HepG2 (cell line): Measurements from ENCODE around the gene WDR59. TPM values are rescaled to one million over a fixed set of nuclear protein-coding genes. Genes with fewer than 3 reads are reported as not detected.
A peak's percentile ranks its signal among the peaks of the same experiment; 100 is the strongest.

Experiments
- BCL3 ChIP-seq: sonication (generic); formaldehyde crosslinking; IDR thresholded peaks from 2 replicates; pipeline ENCODE4 v1.5.1; 2020; ENCODE audit warnings: mild to moderate bottlenecking, missing genetic modification reagents, moderate library complexity
- CBX1 ChIP-seq: IDR thresholded peaks from one replicate; pipeline ENCODE4 v1.6.1; 2016; ENCODE audit warnings: antibody characterized with exemption, low read depth
- HNRNPLL ChIP-seq: fragments of 200-400 bp; formaldehyde crosslinking; IDR thresholded peaks from 2 replicates; pipeline ENCODE4 v1.6.1; 2017; ENCODE audit warnings: mild to moderate bottlenecking, low read depth, low read length; ENCODE audit not compliant: poor library complexity, severe bottlenecking
- HOXA3 ChIP-seq: sonication (generic); formaldehyde crosslinking; IDR thresholded peaks from 2 replicates; pipeline ENCODE4 v1.5.0; 2020; ENCODE audit warnings: missing genetic modification reagents
- KLF9 ChIP-seq: IDR thresholded peaks from 2 replicates; pipeline ENCODE4 v1.6.1; 2016; ENCODE audit warnings: low read depth
- MNT ChIP-seq: fragments of 450-650 bp; IDR thresholded peaks from 2 replicates; pipeline ENCODE4 v1.6.1; 2016
- PLRG1 ChIP-seq: fragments of 450-650 bp; conservative IDR thresholded peaks from 2 replicates; pipeline ENCODE4 v1.6.1; 2016
- SAFB2 ChIP-seq: sonication (generic); formaldehyde crosslinking; IDR thresholded peaks from 2 replicates; pipeline ENCODE4 v1.5.1; 2020; ENCODE audit warnings: missing genetic modification reagents, low read depth, mild to moderate bottlenecking, borderline replicate concordance
- USF2 ChIP-seq, 2 experiments: sonication (generic) in 1 of 2; formaldehyde crosslinking in 1 of 2; IDR thresholded peaks; 2 replicates each; pipeline versions ENCODE4 v1.5.1 to v1.6.1; 2011 to 2020; ENCODE audit warnings: borderline replicate concordance in 1 of 2, low read depth in 1 of 2, low read length in 1 of 2, mild to moderate bottlenecking in 1 of 2, missing genetic modification reagents in 1 of 2, moderate library complexity in 1 of 2
- ZFX ChIP-seq: sonication (generic); formaldehyde crosslinking; IDR thresholded peaks from 2 replicates; pipeline ENCODE4 v1.4.0; 2020; ENCODE audit warnings: mild to moderate bottlenecking, low read depth, missing genetic modification reagents, moderate library complexity
- ZHX1 ChIP-seq: sonication (generic); formaldehyde crosslinking; IDR thresholded peaks from 2 replicates; pipeline ENCODE4 v1.8.1; 2022; ENCODE audit warnings: low read depth, mild to moderate bottlenecking, missing genetic modification reagents
- ZNF317 ChIP-seq: sonication (generic); formaldehyde crosslinking; IDR thresholded peaks from 2 replicates; pipeline ENCODE4 v1.5.0; 2020; ENCODE audit warnings: mild to moderate bottlenecking, missing genetic modification reagents
- ZNF333 ChIP-seq: sonication (generic); formaldehyde crosslinking; IDR thresholded peaks from 2 replicates; pipeline ENCODE4 v1.4.0; 2020; ENCODE audit warnings: mild to moderate bottlenecking, missing genetic modification reagents, borderline replicate concordance
- ZNF556 ChIP-seq: sonication (generic); formaldehyde crosslinking; IDR thresholded peaks from 2 replicates; pipeline ENCODE4 v1.4.0; 2020; ENCODE audit warnings: mild to moderate bottlenecking, missing genetic modification reagents, borderline replicate concordance
- ZNF660 ChIP-seq: sonication (generic); formaldehyde crosslinking; IDR thresholded peaks from 2 replicates; pipeline ENCODE4 v1.5.1; 2020; ENCODE audit warnings: mild to moderate bottlenecking, low read depth, missing genetic modification reagents, borderline replicate concordance
- ZNF709 ChIP-seq: sonication (generic); formaldehyde crosslinking; IDR thresholded peaks from 2 replicates; pipeline ENCODE4 v1.5.0; 2020; ENCODE audit warnings: mild to moderate bottlenecking, missing genetic modification reagents
- ZNF746 ChIP-seq: sonication (generic); formaldehyde crosslinking; IDR thresholded peaks from 2 replicates; pipeline ENCODE4 v1.8.0; 2022; ENCODE audit warnings: mild to moderate bottlenecking, missing genetic modification reagents
- ZNF841 ChIP-seq: sonication (generic); formaldehyde crosslinking; IDR thresholded peaks from 2 replicates; pipeline ENCODE4 v1.8.1; 2023; ENCODE audit warnings: missing genetic modification reagents, borderline replicate concordance
- polyA plus RNA-seq, 8 experiments: library from polyadenylated mRNA; depleted of rRNA in 3 of 8; stranded (reverse) in 7 of 8; unstranded in 1 of 8; fragments of >200 nt; fragmentation: Illumina TruSeq in 4 of 8; extraction: Trizol in 4 of 8; gene quantifications; 2 replicates each; pipeline versions ENCODE4 v1.2.1 to v1.2.3, GENCODE V29; 2011 to 2016; ENCODE audit warnings: low read depth in 4 of 8, missing spikeins in 1 of 8, mixed read lengths in 1 of 8; ENCODE audit not compliant: insufficient read depth in 1 of 8
- total RNA-seq, 5 experiments: library from RNA; depleted of rRNA; stranded (reverse); fragments of >200 nt; fragmentation: Illumina TruSeq; extraction: Trizol; gene quantifications; 2 replicates each; pipeline ENCODE4 v1.2.3, GENCODE V29; 2016; ENCODE audit warnings: low read depth in 1 of 5

The WDR59 gene
- total and polyA plus RNA-seq, 2 of the 13 experiments (the other 11 are each of a cell fraction or from before 2014, with no cell fraction given), result 65.2 to 306 TPM

- TF ChIP-seq MNT, result no peak
- peak; percentile 25 for TF ChIP-seq HNRNPLL
- TF ChIP-seq ZNF556, result peak; percentile 42; the same call in 1 of the 2 replicates
- TF ChIP-seq ZNF317 (CRISPR knock-in tag), result 0 out of 2 replicates have a peak, but pooled peaks have one; percentile 35
- peak; percentile 23; the same call in 1 of the 2 replicates for TF ChIP-seq ZNF746
- TF ChIP-seq ZNF660 (CRISPR knock-in tag), result 0 out of 2 replicates have a peak, but pooled peaks have one; percentile 65
- TF ChIP-seq USF2 (IDR thresholded peaks at IDR 0.05; ENCODE audit: low read depth, low read length), result no peak
- no peak; the same call in 1 of the 2 replicates for TF ChIP-seq USF2 (CRISPR knock-in tag; IDR thresholded peaks at IDR 0.05; ENCODE audit: borderline replicate concordance)
- TF ChIP-seq ZNF333 (CRISPR knock-in tag), result no peak
- no peak for TF ChIP-seq KLF9
- TF ChIP-seq ZHX1 (CRISPR knock-in tag), result peak; percentile 63; the same call in 1 of the 2 replicates
- peak; percentile 44; the same call in 1 of the 2 replicates for TF ChIP-seq HOXA3 (CRISPR knock-in tag)
- no peak for TF ChIP-seq PLRG1
- TF ChIP-seq CBX1, result no peak
- TF ChIP-seq ZNF709, result no peak
- no peak for TF ChIP-seq SAFB2 (CRISPR knock-in tag)
- TF ChIP-seq ZNF841, result no peak
- TF ChIP-seq BCL3, result peak; percentile 70; the same call in 1 of the 2 replicates
- TF ChIP-seq ZFX, result no peak; the same call in none of the 2 replicates
Observed at GRCh38 chr16:74998481-74999218, 13.7 kb upstream of the WDR59 start, which contains the start of gene ZNRF1 (continued).
